HG03457 (cell line): ENCODE results near the gene IRAK1.
A peak's percentile ranks its signal among the peaks of the same experiment; 100 is the strongest.

Experiments used
- ATAC-seq: cut with Tn5 transposase; IDR thresholded peaks from one replicate; pipeline ENCODE4 v1.9.1; 2021; ENCODE audit warnings: moderate number of reproducible peaks; ENCODE audit not compliant: unreplicated experiment

Gene IRAK1

GRCh38 chrX:153971450-153972367 is 48.0 kb downstream of the IRAK1 start, which contains the start of gene HCFC1:
Gene HCFC1 (minus strand): TSS chrX:153971818. CDS start chrX:153970840, 978 bp downstream.
- peak; percentile 25 for ATAC-seq

DNA sequence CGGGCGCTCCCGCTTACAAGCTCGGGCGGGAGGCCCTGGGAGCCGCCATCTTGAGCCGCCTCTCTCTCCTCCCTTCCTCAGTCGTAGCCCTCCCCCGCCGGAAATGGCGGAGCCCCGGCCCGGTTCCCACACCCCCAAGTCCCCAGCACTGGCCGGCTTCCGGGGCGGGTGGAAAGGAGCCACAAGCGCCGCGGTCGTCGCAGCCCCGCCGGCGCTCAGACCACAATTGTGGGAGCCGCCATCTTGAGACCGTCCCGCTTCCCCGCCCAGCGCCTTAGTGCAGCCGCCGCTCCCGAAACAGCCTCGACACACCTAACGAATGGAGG is 48.6 kb downstream of the IRAK1 start:
- no peak for ATAC-seq

DNA sequence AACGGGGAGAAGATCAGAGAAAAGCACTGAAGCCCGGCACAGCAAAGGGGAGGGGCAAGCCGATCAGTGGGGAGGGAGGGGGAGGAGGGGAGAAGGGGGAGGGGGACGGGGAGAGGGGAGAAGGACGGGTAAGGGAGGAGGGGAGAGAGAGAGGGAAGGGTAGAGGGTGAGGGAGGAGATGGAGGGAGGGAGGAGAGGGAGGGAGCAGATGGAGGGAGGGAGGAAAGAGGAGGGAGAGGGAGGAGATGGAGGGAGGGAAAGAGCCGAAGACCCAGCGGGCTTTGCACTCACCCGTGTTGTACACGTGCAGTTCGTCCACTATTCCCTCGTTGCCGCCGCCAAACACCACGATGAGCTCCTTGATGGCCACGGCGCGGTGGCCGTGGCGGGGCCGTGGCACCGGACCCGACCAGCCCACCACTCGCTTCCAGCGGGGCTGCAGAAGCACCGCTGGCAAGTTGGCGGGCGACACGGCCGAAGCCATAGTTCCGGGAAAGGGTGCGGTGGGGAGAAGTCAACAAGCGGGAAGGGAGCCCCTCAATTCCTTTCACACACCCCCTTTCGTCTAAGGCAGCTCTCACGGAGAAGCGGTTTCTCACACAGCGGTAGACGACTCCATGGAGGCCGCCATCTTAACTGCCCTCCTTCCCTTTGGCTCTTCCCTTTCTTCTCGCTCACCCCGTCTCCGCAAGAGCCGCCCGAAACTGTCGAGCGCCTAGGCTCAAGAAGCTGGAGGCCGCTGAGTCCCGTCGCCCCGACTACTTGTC is 49.2 kb downstream of the IRAK1 start:
- no peak for ATAC-seq

DNA sequence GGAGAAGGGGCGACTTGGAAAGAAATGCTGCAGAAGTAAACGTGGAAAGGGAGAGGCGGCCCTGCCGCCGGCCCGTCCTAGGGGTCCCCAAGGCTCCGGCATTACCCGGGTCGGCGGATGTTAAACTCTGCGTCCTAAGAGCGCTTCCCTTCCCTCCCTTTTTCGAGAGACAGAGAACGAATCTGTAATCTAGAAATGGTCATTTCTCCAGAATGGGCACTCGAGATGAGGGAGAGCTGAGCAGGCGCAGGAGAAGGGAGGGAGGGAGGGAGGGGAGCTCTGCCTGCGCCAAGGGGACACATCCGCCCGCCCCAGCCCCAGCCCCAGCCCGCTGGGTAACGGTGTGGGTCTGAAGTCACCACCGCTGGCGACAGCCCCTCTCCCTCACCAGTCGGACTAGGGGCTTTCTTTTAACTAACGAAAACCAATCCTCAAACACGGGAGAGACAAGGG is 49.8 kb downstream of the IRAK1 start:
- no peak for ATAC-seq

- ATAC-seq = no peak
Measured at GRCh38 chrX:153969125-153969903, 50.4 kb downstream of the IRAK1 start.

DNA sequence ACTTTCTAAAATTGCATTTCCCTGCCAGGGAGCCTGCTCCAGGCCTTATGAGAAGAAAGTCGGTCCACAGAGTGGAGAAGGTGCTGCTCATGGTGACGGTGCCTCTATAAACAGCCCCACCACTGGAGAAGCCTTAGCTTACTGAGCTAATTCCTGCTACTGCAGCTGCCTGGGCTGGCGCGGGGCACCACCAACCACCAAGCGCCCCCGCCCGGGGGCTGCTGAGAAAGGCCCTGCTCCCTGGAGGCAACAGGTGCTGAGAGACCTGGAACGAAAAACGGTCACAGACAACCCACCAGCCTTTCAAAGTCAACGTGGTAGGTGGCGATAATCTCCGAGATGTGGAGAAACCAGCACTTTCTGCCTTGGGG is 51.0 kb downstream of the IRAK1 start:
- no peak for ATAC-seq

- ATAC-seq = no peak
Measured at GRCh38 chrX:153968255-153968654, 51.4 kb downstream of the IRAK1 start.

DNA sequence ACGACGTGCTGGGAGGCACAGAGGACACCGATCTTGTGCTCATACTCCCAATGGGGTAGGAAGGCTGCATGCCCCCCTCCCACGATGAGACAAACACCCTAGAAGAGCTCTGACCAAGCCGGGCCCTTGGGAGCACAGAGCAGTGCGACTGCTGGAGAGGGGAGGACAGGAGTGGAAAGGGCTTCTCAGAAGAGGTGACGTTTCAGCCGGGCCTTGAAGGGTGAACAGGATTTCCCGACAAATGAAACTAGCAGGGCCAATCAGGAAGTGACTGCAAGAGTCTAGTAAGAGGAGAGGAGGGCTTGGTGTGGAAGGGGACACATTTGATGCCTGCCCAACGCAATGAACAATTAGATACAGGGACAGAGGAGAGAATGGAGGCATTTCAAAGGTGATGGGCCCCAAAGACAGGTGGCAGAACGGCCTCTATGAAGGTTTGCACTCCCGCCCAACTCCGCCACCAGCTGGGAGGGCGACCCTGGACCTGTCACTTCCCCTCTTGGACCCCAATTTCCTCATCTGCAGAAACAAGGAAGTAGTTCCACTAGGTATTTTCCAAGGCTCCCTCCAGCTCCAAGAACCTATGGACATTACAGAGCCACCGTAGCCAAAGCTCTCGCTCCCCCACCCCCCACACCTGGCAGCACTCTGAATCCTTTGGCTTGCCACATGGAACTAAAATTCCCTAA is 52.0 kb downstream of the IRAK1 start:
- ATAC-seq = no peak

GRCh38 chrX:153966841-153967535 is 52.7 kb downstream of the IRAK1 start:
- ATAC-seq = no peak

DNA sequence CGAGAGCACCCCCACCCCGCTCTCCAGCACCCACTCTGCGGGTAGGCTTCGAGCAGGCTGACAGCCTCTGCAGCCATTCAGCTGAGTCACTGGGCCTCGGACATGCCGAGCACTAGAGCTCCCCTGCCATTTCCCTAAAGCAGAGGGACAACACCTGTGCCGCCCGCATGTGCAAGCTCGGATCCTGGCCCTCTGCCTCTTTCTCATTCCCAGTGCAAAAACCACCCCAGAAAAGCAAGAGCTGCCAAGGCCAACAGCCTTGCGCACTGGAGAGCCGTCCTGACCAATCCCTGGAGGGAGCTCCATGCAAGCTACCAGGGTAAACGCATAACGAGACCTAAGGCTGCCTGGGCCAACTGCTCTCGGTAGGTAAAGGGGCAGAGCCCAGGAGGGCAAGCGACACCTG is 53.4 kb downstream of the IRAK1 start:
- no peak for ATAC-seq

DNA sequence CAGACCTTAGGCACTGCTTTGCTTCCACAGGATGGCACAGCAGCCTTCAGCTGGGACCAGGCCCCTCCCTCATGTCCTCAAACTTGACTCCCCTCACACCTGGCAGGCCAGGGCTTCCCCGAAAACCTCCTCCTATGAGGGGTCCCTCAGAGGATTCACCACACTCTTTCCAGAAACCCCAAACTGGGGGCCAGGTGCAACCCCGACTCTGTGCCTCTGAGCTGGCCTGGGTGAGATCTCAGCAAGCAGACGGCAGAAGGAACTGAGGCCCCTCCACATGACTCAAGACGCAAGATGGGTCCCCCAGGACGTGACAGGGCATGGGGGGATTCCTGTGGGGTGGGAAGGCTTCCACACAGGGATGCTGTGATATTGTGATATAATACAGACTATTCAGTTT is 54.3 kb downstream of the IRAK1 start:
- ATAC-seq = no peak

DNA sequence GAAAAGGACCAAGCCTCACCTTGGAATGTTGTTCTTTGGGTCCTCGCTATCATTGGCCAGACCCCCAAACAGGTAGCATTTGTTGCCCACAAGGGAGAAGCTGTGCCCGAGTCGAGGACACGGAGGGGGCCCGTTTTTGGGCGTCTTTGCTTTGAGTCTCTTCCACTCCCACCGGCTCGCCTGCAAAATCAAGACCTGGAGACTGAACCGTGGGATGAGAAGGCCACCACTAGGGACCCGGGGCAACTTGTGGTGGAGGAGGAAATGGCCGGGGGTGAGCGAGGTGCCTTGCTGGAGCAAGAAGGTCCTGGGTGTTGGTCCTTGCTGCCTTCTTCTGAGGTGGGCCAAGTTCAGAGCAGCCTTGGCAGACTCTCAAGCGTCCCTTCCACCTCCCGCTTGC is 55.6 kb downstream of the IRAK1 start:
- ATAC-seq = no peak

DNA sequence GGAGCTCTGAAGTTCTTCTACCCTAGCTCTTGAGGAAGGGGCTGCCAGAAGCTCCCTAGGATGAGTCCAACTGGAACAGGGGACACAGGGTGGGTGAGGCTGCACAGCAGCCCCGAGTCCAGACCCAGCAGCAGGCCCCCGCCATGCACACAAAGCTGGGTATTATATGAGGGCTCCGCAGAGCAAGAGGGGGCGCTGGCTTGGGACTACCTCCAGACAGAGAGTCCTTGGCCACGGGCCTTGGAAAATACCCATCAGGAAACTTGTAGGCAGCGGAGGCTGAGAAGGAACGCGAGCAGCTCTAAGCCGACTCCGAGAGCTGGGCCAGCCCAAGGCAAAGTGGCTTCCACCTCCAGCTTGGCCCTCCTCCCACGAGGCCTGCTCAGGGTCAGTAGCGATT is 56.2 kb downstream of the IRAK1 start:
- ATAC-seq = no peak

DNA sequence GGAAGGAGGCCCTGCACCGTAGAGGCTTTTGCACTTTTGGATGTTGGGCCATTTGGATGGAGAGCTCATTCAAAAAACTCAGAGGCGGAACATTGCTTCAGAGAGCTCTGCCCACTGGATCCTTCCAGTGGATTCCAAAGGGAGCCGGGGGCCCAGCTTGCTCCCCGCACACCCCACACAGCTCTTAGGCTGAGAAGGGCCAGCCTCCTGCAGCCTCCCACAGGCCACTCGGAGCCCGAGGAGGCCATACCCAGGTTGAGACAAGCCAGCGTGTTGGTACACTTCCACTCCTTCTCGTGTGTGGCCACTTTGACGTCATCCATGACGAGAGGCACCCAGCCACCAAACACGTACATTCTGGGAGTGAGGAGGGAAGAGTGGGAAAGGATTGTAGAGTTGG is 58.4 kb downstream of the IRAK1 start:
- no peak for ATAC-seq

DNA sequence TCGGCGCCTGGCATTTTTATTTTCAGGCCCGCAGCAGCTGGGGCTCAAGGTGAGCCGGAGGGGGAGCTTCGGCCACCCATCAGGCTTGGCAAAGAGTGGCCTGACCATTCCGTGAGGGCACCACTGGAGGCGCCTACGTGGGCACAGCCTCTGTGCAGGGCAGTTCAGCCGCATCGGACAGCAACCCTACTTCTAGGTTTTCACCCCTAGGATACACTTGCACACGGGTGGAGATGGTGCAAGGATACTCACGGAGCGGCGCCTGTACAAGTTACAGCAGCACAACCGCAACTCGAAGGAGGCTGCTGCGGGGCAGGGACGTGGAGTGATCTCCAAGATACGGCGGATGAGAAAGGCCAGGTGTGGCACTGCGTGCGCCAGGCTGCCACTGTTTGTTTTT is 58.9 kb downstream of the IRAK1 start:
- ATAC-seq = no peak
